Muscle of arm (tissue), 12 donors: Measurements from ENCODE around the gene JAK2. TPM values are rescaled to one million over a fixed set of nuclear protein-coding genes. Genes with fewer than 3 reads are reported as not detected.
"Not testable (repeated sequence)": the region's sequence is repeated elsewhere in the genome, so short reads cannot be mapped to it uniquely, and the experiment has no call there.

Source experiments
- DNase-seq: peaks from one replicate; pipeline ENCODE4 v3.0.0-alpha.2; 2013
- polyA plus RNA-seq, 12 donors: library from polyadenylated mRNA; unstranded; fragments of 120-200 nt; gene quantifications; one replicate each; pipeline ENCODE4 v1.2.1, GENCODE V29; 2013; ENCODE audit not compliant: insufficient read length in 12 of 12

The JAK2 gene
- polyA plus RNA-seq, 12 donors: 7.0 to 17.8 (median 13.5) TPM; not detected in 1

DNA sequence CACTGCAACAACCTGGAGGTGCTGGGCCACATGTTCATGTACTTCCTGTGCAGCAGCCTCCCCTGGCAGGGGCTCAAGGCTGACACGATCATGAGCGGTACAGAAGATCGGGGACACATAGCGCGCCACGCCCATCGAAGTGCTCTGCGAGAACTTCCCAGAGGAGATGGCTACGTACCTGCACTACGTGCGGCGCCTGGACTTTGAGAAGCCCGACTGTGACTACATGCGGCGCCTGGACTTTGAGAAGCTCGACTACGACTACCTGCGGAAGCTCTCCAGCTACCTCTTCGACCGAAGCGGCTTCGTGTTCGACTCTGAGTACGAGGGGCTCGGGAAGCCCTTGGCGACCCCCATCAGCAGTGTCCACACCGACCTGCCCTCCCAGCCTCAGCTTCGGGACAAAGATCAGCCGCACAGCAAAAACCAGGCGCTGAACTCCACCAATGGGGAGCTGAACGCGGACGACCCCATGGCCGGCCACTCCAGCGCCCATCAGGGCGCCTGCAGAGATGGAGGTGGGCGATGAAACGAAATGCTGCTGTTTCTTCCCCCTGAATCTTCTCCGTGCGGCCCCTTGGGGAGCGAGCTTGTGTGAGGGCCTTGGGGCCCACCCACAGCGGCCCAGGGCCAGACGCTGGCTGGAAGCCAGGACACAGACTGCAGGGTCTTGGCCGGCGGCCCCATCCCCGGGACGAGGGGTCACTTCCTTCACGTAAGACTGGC is 56.5 kb downstream of the JAK2 start:
- DNase-seq: no peak

DNA sequence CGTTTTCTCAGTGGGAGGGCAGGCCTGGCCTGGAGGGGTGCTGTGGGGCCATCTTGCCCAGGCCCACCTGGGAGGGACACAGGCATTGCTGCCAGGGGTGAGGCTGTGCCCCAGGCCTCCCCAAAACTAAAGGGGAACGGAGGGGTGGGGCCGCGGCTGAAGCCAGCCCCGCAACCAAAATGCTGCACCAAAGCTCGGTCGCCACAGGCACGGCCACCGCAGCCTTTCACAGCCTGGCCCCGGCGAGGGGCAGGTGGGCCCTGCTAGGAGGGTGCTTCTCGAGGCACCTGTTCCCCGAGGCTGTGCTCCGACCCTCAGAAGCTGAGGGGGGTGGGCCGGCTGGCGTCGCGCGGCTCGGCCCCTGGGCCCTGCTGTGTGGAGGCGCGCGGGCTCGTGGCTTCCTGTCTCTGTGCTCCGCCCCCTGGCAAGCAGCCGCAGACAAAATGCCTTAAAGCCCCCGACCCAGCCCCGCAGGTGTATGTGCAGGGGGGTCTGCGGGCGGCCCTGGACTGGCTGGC is 57.6 kb downstream of the JAK2 start:
- DNase-seq: no peak

DNA sequence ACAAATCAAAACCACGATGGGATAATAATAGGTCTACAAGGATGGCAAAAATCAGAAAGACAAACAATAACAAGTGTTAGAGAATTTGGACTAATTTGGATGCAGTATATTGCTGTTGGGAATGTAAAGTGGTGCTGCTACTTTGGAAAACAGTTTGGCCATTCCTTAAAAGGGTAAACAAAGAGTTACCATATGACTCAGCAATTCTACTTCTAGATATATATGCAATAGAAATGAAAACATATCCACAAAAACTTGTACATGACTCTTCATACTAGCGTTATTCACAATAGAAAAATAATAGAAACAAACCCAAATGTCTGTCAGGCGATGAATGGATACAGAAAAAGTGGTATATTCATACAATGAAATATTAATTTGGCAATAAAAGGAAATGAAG is 58.3 kb downstream of the JAK2 start:
- no peak for DNase-seq

DNA sequence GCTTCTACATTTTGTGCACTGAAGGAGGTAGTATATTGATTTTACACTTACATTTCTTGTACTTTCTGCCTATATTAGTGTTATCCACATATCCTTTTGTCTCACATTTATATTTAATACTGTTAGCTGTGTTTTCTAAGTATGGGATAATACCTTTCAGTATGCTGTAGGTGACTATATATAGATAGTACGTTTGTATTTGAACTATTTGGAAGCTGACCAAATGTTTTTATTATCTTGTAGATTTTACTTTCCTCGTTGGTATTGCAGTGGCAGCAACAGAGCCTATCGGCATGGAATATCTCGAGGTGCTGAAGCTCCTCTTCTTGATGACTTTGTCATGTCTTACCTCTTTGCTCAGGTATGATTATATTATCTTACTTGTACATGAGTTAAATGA is 59.1 kb downstream of the JAK2 start:
- DNase-seq: no peak

DNA sequence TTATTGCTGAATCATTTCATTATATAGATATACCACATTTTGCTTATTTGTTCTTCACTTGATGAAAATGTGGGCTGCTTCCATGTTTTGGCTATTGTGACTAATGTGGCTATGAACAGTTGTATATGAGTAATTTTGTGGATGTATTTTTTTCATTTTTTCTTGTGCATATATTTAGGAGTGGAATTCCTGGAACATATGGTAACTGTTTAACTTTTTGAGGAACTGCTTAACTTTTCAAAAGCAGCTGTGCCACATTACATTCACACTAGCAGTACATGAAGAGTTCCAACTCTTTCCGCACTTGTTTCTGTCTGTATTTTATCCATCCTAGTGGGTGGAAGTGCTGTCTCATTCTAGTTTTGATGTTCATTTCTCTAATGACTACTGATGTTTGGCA is 67.8 kb downstream of the JAK2 start:
- DNase-seq: no peak

DNA sequence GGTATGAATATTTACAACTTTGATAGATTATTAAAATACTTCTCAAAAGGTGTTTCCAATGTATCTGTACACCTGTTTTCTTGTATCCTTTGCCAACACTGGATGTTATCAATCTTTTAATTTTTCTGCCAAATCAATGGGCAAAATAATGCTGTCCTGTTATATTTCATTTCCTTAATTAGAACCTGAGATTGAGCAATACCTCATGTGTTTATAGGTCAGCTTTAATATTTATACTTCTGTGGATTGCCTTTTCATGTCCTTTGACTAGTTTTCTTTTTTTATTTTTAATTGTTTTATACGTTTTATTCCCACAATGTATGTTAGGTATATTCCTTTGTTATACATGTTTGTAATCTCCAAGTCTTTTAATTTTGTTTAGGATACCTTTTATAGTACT is 77.6 kb downstream of the JAK2 start:
- no peak for DNase-seq

DNA sequence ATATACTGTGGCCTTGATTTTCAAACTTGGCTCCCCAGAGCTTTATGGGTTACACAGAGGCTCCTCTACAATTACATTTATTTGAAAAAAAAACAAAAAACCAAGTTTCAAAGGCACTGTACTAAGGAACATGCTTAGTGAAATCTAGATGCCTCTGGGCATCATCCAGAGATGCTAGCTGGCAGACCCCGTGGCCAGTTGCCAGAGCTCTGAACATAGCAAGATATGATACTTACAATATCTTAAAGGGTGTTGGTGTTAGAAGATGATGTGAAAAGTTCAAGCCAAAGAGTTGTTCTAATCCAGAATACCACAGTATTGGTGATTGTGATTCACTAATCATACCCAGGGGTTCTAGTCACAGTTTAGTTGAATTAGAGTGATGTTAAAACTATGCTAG is 87.8 kb downstream of the JAK2 start:
- DNase-seq: no peak

DNA sequence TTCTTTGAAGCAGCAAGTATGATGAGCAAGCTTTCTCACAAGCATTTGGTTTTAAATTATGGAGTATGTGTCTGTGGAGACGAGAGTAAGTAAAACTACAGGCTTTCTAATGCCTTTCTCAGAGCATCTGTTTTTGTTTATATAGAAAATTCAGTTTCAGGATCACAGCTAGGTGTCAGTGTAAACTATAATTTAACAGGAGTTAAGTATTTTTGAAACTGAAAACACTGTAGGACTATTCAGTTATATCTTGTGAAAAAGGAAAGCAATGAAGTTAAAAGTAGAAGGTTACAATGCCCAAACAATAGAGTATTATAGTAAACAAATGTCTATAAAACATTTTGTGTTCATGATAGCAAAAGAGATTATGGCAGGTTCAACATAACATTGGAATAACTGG is 88.6 kb downstream of the JAK2 start:
- no peak for DNase-seq

DNA sequence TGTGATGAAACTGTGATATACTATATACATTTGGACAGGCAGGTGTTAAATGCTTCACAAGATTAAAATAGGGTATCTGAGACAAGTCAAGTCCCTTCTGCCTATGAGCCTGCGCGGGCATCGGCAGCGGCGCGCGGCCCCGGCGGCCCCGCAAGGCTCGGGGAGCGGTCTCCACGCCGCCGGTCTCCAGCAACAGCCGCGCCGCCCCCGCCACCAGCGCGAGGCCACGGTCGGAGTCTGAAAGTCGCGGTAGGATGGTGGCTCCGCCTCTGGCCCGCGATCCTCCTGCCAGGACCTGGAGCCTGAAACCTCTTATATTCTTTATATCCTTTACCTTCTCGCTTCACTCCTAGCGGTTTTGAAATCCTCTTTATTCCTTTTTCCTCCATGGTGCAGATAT is 100.9 kb downstream of the JAK2 start:
- no peak for DNase-seq

DNA sequence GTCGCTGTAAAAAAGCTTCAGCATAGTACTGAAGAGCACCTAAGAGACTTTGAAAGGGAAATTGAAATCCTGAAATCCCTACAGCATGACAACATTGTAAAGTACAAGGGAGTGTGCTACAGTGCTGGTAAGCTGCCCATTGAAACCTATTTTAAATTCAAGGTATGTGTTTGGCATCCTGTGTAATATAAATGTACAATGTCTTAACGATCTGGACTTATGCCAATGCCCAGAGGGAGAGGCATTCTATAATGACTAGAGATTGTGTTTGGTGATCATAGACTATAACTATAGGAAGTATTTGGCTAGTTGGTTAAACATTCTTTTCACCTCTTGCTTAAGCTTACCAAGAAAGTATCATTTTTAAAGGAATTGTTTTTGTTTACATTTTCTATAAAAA is 104.7 kb downstream of the JAK2 start:
- DNase-seq: no peak

DNA sequence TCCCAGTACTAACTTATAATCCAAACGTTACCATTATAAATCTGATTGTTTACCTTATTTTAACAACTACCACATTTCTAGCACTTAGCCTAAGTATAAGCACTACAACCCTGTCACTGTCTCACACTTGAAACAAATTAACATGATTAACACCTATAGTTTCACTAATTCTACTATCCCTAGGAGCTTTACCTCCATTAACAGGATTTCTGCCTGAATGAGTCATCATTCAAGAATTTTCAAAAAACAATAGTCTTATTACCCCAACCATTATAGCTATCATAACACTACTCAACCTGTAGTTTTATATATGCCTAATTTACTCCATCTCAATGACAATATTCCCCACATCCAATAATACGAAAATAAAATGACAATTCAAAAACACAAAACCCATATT is 110.7 kb downstream of the JAK2 start:
- no peak for DNase-seq

DNA sequence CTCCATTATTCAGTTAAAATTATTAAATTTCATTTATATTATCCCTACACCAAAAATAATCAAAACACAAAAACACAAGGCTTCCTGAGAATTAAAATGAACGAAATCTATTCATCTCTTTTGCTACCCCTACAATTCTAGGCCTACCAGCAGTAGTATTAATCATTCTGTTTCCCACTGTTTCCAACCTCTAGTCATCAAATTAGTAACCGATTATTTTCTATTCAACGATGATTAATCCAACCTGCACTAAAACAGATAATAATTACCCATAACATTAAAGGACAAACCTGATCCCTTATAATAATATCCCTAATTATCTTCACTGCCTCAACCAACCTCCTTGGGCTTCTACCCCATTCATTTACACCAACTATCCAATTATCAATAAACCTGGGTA is 114.4 kb downstream of the JAK2 start:
- DNase-seq: no peak

DNA sequence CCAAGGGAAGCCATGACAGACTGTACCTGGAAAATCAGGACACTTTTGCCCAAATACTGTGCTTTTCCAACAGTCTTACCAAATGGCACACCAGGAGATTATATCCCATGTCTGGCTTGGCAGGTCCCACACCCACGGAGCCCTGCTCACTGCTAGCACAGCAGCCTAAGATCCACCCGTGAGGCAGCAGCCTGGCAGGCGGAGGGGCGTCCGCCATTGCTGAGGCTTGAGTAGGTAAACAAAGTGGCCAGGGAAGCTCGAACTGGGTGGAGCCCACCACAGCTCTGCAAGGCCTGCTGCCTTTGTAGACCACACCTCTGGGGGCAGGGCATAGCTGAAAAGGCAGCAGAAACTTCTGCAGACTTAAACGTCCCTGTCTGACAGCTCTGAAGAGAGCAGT is 116.1 kb downstream of the JAK2 start:
- not testable (repeated sequence) for DNase-seq

DNA sequence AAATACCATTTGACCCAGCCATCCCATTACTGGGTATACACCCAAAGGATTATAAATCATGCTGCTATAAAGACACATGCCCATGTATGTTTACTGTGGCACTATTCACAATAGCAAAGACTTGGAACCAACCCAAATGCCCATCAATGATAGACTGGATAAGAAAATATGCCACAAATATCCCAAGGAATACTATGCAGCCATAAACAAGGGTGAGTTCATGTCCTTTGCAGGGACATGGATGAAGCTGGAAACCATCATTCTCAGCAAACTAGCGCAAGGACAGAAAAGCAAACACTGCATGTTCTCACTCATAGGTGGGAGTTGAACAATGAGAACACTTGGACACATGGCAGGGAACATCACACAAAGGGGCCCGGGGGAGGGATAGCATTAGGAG is 121.4 kb downstream of the JAK2 start:
- not testable (repeated sequence) for DNase-seq

DNA sequence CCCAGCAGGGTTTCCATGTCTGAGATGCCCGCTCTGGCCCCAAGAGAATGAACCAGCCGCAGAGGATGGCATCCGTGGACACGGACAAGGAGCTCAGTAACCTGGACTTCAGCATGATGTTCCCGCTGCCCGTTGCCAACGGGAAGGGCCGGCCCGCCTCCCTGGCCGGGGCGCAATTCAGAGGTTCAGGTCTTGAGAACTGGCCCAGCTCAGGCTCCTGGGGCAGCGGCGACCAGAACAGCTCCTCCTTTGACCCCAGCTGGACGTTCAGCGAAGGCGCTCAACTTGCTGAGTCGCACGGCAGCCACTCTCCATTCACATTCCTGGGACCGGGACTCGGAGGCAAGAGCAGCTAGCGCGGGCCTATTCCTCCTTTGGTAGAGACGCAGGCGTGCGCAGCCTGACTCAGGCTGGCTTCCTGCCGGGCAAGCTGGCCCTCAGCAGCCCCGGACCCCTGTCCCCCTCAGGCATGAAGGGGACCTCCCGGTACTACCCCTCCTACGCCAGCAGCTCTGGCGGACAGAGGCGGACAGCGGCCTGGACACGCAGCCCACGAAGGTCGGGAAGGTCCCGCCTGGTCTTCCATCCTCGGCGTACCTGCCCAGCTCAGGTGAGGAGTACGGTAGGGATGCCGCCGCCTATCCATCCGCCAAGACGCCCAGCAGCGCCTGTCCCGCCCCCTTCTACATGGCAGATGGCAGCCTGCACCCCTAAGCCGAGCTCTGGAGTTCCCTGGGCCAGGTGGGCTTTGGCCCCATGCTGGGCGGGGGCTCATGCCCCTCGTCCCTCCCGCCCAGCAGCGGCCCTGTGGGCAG is 126.0 kb downstream of the JAK2 start:
- no peak for DNase-seq

DNA sequence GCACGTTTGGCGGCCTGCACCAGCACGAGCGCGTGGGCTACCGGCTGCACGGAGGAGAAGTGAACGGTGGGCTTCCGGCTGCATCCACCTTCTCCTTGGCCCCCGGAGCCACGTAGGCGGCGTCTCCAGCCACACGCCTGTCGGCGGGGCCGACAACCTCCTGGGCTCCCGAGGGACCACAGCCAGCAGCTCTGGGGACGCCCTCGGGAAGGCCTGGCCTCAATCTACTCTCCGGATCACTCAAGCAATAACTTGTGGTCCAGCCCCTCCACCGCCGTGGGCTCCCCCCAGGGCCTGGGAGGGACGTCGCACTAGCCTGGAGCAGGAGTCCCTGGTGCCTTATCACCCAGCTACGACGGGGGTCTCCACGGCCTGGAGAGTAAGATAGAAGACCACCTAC is 126.6 kb downstream of the JAK2 start:
- DNase-seq: no peak

DNA sequence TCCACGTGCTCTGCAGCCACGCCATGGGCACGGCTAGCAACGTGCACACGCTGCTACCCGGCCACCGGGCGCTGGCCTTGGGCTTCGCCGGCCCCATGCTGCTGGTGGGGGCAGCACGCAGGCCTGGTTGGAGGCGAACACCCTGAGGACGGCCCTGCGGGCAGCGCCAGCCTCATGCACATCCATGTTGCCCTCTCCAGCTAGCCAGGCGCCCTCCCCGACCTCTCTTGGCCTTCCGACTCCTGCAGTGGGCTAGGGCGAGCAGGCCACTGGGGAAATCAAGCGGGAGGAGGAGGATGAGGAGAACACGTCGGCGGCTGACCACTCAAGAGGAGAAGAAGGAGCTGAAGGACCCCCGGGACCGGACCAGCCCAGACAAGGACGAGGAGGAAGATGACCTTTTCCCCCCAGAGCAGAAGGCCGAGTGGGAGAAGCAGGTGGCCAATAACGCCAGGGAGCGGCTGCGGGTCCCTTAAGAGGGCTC is 127.1 kb downstream of the JAK2 start:
- DNase-seq: no peak

DNA sequence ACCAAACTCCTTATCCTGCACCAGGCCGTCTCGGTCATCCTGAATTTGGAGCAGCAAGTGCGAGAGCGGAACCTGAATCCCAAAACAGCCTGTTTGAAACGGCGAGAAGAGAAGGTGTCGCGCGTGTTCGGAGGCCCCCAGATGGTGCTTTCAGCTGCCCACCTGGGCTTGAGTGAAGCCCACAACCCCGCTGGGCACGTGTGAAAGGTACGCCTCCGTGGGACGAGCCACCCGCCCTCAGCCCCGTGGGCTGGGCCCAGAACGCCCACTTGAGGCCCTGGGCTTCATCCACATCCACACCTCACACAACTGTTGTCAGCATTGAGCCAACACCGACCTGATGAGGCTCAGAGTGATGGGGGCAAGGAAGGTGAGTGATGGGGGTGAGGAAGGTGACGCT is 127.6 kb downstream of the JAK2 start:
- DNase-seq: no peak

DNA sequence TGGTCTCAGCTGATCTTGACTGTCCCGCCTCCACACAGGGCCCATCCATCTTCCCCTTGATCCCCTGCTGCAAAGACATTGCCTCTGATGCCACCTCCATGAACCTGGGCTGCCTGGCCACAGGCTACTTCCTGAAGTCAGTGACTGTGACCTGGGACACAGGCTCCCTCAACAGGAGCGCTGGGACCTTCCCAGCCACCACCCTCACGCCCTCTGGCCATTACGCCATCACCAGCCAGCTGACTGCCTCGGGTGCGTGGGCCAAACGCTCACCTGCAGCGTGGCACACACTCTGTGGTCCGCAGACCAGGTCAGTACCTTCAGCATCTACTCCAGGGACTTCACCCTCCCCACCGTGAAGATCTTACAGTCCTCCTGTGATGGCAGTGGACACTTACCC is 128.5 kb downstream of the JAK2 start:
- no peak for DNase-seq

DNA sequence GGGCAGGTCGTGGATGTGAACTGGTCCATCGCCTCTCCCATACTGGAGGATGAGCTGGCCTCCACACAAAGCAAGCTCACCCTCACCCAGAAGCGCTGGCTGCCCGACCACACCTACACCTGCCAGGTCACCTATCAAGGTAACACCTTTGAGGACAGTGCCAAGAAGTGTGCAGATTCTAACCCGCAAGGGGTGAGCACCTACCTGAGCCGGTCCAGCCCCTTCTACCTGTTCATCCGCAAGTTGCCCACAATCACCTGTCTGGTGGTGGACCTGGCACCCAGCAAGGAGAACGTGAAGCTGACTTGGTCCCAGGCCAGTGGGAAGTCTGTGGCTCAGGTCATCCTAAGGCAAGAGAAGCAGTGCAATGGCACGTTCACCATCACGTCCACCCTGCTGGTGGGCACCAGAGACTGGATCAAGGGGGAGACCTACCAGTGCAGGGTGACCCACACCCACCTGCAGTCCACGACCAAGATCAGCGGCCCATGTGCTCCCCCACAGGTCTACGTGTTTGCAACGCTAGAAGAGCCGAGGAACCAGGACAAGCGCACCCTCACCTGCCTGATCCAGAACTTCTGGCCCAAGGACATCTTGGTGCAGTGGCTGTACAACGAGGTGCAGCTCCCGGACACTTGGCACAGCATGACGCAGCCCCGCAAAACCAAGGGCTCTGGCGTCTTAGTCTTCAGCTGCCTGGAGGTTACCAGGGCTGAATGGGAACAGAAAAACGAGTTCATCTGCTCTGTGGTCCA is 129.1 kb downstream of the JAK2 start:
- DNase-seq: no peak

DNA sequence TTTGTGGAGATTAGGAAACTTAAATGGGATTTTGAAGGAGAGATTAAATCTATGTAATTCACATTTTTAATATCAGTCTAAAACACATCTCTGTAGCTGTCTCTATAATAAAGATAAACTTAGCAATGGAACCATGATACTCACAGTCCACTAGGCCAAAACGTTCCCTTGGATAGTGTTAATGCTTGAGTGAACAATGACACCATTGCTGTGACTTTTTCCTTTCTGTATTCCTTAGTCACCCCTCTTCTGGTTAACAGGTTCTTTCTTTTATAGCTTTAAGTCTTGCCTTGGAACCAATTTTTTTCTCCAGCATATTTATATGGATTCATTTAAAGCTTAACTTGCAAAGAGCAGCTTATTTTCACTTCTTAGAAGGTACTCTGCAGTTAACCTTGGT is 137.0 kb downstream of the JAK2 start:
- DNase-seq: no peak

DNA sequence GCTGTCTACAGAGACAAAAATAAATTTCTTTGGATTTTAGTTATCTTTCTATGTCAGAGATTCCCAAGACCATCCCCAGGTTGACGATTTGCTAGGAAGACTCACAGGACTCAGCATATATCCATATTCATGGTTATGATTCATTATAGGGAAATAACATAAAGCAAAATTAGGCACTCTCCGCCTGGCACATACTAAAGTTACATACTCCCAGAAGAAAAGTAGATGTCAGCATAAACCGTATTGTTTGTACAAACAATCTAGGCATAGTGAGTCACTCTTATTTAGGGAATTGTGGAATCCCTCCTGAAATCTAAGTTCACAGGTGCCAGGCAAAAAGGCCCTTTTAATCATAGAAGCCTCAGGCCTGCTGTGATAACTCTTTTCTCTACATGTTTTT is 137.4 kb downstream of the JAK2 start:
- no peak for DNase-seq
